Nephron progenitor cell (in vitro differentiated cells): ENCODE results near the gene ZNF653.

ENCODE experiments used
- DNase-seq: peaks from one replicate; pipeline ENCODE4 v3.0.0; 2021
- H3K27ac Mint-ChIP-seq: 2 replicates; pipeline ENCODE4 v1.8.0; 2021; ENCODE audit warnings: mild to moderate bottlenecking, moderate library complexity, mixed read lengths
- H3K27me3 Mint-ChIP-seq: 2 replicates; pipeline ENCODE4 v1.8.0; 2021; ENCODE audit warnings: mild to moderate bottlenecking, low read depth, mixed read lengths; ENCODE audit not compliant: poor library complexity
- H3K36me3 Mint-ChIP-seq: 2 replicates; pipeline ENCODE4 v1.8.0; 2021; ENCODE audit warnings: low read depth, mixed read lengths
- H3K4me1 Mint-ChIP-seq: 2 replicates; pipeline ENCODE4 v1.8.0; 2021; ENCODE audit warnings: mixed read lengths
- H3K4me3 Mint-ChIP-seq: 2 replicates; pipeline ENCODE4 v1.8.0; 2021; ENCODE audit warnings: mild to moderate bottlenecking, moderate library complexity, mixed read lengths
- H3K9me3 Mint-ChIP-seq: 2 replicates; pipeline ENCODE4 v1.8.0; 2021; ENCODE audit warnings: mild to moderate bottlenecking, moderate library complexity, mixed read lengths
- CTCF ChIP-seq: fragments of 200-600 bp; sonication (generic); IDR thresholded peaks from 2 replicates; pipeline ENCODE4 v1.5.0; 2021; ENCODE audit warnings: antibody characterized with exemption

ZNF653 gene

GRCh38 chr19:11482384-11483050 lies 23.1 kb downstream of the ZNF653 start:
- Mint-ChIP-seq H3K36me3 (peaks cover 15% of the 10 kb centered on the region), H3K27ac (no peak overlapping the region), H3K4me1 (peaks cover 5% of the 10 kb centered on the region), H3K9me3 (peaks cover 8% of the 10 kb centered on the region), H3K27me3 (peaks cover 51% of the 10 kb centered on the region), H3K4me3 (peak overlapping the region; percentile 48)
- TF ChIP-seq CTCF, result peak; percentile 88
- peak; percentile 83 for DNase-seq

GRCh38 chr19:11481534-11482383 lies 23.9 kb downstream of the ZNF653 start:
- Mint-ChIP-seq H3K9me3 (peaks cover 8% of the 10 kb centered on the region), H3K4me1 (peaks cover 5% of the 10 kb centered on the region), H3K4me3 (peak overlapping the region; percentile 48), H3K36me3 (peaks cover 15% of the 10 kb centered on the region), H3K27me3 (peaks cover 59% of the 10 kb centered on the region), H3K27ac (no peak overlapping the region)
- DNase-seq, result peak; percentile 82
- no peak for TF ChIP-seq CTCF

DNA sequence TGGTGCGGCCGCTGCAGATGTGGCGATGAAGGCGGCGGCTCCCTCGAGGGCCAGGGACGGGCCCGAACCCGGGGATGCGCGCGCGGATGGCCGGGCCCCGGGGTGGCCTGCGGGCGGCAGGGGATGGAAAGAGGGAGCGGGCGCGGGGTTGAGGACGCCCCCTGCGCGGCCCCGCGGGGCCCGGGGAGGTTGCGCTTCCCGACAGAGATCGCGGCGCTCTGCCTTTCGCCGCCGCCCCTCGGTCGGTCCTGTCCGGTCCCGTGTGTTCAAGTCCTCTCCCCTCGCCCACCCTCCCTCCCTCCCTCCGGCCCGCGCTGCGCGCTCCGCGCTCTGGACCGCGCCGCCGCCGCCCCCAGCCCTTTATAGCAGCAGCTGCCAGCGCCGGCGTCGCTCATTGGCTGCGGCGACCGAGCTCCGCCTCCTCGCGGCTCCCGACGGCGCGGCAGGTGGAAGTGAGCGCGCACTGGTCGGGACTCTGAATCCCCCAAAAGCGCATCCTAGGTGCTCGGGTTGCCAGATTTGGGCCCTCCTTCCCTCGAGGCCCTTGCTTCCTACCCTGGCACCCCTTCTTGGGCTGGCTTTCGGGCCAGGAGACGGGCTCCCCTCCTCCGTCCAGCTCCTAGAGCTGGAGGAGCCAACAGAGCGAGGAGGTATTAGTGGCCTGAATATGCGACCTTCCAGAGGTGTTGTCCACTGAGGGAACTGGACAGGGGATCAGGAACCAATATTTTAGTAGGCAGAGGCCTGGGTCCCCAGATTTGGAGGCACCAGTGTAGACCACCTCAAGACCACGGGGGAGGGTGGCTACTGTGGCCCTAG lies 24.7 kb downstream of the ZNF653 start, which contains the start of gene ELAVL3:
Gene ELAVL3 (minus strand): TSS at position 332 of the 819 bp plus-strand sequence. CDS start 438 bp downstream, outside the sequence.
- Mint-ChIP-seq H3K27ac (no peak within 1 kb of the TSS), H3K27me3 (peaks cover 63% of the 10 kb centered on the region), H3K4me1 (peaks cover 5% of the 10 kb centered on the region), H3K36me3 (peaks cover 15% of the 10 kb centered on the region), H3K9me3 (peaks cover 8% of the 10 kb centered on the region), H3K4me3 (peak within 1 kb of the TSS; percentile 45)
- TF ChIP-seq CTCF, result no peak
- DNase-seq, result peak; percentile 59

- no peak for DNase-seq
- no peak overlapping the region for H3K27ac Mint-ChIP-seq
- peaks cover 70% of the 10 kb centered on the region for H3K27me3 Mint-ChIP-seq
- H3K9me3 Mint-ChIP-seq, result peaks cover 8% of the 10 kb centered on the region
- peaks cover 9% of the 10 kb centered on the region for H3K36me3 Mint-ChIP-seq
- H3K4me3 Mint-ChIP-seq, result no peak overlapping the region
- TF ChIP-seq CTCF, result no peak
- H3K4me1 Mint-ChIP-seq, result peaks cover 5% of the 10 kb centered on the region
Observed at GRCh38 chr19:11479898-11480714, 25.5 kb downstream of the ZNF653 start.
